Stimulated activated CD4-positive, alpha-beta T cell treated with anti-CD3 and anti-CD28 coated beads, Interleukin-2, amount 100 ng/mL, for 24 hours (primary cell): Measurements from ENCODE around the gene PIP5K1B.
A peak's percentile ranks its signal among the peaks of the same experiment; 100 is the strongest.

ENCODE experiments used
- DNase-seq, 2 donors: peaks; one replicate each; pipeline ENCODE4 v3.0.0-alpha.2; 2020

Gene PIP5K1B

DNA sequence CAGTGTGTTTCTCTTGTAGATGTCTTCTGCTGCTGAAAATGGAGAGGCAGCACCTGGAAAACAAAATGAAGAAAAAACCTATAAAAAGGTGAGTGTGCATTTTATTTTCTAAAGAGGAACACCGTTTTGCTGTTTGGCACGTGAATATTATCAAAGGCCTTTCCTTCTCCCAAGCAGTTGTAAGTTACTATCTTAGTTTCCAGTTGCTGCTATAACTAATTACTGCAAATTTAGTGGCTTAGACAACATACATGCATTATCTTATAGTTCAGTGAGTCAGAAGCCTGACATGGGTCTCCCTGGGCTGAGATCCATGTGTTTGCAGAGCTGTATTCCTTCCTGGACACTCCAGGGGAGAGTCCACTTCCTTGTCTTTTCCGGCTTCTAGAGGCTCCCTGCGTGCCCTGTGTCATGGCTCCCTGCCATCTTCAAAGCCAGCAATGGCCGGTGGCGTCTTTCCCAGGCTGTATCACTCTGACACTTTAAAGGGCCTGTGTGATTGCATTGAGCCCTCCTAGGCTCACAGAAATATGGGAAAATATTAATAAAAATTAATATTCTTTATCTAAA lies 117.6 kb downstream of the PIP5K1B start:
- no peak for DNase-seq

- no peak for DNase-seq
Observed at GRCh38 chr9:68825762-68826472, 120.9 kb downstream of the PIP5K1B start.

GRCh38 chr9:68827837-68828744 lies 123.1 kb downstream of the PIP5K1B start:
- DNase-seq, result no peak

DNA sequence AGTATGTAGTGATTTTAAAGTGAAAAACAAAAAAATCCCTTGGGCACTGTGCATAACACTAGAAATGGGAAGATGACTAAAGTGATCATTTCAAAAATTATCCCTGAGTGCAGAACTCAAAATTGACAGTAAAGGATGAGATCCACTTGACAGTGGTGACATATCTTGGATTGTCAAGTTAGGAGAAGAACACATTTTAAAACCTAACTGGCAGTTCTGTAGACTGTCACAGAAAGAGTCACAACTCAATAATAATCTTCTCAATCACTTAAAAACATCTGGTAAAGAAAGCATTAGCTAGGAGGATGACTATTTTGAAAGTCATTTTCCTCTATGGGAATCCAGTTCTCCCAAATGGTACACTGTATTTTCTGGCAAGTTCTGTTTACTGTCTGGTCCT lies 127.1 kb downstream of the PIP5K1B start:
- DNase-seq, result no peak

- DNase-seq, result no peak
Observed at GRCh38 chr9:68832861-68833518, 128.0 kb downstream of the PIP5K1B start.

- no peak for DNase-seq
Observed at GRCh38 chr9:68834931-68835520, 130.0 kb downstream of the PIP5K1B start.

GRCh38 chr9:68836788-68837187 lies 131.7 kb downstream of the PIP5K1B start:
- no peak for DNase-seq

DNA sequence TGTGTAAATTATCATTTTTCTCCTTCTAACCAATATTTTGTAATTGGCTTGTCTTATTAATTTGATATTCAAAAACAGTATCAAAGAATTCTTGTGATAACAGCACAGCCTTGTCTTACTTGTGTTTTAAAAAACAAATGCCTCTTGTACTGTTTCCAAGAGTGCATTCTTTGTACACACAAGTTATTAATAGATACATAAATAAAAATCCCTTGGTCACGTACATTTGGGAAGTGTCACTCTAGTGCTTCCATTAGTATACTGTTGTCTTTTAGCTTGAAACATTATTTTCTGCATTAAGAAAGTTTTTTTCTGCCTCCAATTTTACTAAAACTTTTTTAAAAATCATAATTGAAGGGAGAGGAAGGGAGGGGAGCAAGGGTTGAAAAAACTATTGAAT lies 133.2 kb downstream of the PIP5K1B start:
- DNase-seq, result no peak

DNA sequence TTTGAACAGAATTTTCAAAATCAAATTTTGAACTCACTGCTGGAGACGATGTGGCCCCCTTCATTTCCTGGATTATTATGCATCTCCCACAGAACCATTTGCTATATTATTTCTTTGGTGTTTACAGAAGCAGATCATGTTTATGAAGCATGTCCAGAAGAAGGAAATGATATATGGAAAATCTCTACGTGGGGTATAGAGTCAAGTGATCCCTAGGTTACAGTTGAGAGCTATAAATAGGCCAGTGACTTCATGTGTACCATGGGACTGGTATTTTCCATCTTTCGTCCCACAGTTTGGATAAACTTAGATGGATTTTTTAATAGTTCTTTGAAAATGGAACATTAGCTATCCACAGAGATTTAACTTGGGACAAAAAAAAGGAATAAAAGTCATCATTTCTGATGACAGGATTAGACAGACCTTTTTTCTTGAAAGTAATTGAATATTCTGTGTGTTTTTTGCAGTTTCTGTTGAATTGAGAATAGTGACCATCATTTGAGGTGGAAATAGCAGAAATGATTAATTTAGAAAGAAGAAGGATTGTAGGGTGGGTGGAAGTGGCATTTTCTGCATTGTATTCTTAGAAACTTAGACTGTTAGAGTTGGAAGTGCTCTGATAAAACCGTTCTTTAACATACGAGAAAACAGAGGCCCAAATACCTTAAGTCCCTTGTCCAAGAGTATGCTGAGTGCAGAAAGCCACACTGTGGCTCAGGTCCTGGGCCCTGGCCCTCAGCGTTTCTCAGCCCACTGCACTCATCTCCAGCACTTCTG lies 136.4 kb downstream of the PIP5K1B start:
- no peak for DNase-seq

- DNase-seq, result no peak
Observed at GRCh38 chr9:68842568-68842967, 137.5 kb downstream of the PIP5K1B start.

- DNase-seq, result no peak
Observed at GRCh38 chr9:68843239-68843638, 138.2 kb downstream of the PIP5K1B start.

GRCh38 chr9:68844157-68844556 lies 139.1 kb downstream of the PIP5K1B start:
- no peak for DNase-seq

DNA sequence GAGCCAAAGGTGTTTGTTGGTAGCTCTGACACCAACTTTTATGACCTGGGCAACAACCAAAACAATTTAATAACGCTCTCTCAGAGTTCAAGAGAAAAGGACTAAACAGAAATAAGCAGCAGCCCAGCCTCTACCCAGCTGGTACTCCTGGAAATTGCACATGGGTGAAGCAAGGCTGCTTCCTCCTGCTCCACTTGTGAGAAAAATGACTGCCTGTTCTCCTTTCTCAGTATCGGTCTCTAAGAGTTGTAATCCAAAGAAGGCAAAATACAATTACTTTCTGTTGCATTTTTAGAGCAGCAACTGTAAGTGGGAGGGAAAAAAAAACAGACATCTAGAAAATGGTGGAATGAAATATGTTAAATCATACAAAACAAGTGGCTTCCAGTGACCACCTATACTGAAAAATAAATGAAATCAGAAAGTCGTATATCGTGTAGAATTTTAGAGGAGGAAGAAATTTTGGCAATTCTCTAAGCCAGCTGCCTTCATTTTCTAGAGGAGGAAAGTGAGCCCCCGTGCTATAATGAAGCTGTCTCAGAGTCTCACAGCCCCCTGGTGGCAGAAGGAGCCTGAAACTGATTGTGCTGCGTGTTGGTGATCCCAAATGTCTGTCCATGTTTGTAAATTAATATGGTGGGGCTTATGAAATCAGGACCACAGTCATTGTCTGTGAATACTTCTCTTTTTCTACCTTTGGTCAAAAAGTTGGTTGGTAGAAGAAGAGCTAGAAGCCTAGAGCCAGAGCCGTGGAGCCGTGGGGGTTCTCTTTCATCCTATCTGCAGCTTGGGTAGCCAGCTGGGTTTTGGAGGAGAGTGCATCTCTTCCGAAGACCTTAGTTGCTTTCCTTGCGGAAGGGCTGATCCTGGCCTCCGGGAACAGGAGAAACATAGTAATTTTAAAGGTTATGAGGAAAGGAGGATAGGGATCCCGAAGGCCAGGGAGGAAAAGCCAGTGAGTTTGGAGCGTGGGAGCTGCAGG lies 139.9 kb downstream of the PIP5K1B start:
- DNase-seq, result peak in 1 of 2 donors; percentile 25

- no peak for DNase-seq
Observed at GRCh38 chr9:68847765-68848164, 142.7 kb downstream of the PIP5K1B start.

- DNase-seq, result no peak
Observed at GRCh38 chr9:68851657-68852056, 146.6 kb downstream of the PIP5K1B start.

DNA sequence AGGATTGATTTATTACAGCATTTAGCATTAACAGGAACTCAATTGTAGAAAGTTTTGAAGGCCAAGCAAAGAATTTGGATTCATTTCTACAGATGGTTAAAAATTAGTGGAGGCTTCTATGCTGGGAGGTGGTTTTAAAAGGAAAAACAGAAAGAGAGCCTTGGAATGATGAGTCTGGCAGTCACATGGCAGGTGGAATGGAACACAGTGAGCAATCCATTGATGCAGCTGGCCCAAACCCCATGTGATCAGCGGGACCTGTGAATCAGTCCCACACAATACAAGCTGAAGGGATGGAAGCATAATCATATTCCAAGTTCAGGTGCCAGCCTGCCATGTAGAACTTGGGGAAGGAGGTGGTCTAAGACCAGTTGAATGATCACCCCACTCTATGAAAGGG lies 147.9 kb downstream of the PIP5K1B start:
- no peak for DNase-seq

DNA sequence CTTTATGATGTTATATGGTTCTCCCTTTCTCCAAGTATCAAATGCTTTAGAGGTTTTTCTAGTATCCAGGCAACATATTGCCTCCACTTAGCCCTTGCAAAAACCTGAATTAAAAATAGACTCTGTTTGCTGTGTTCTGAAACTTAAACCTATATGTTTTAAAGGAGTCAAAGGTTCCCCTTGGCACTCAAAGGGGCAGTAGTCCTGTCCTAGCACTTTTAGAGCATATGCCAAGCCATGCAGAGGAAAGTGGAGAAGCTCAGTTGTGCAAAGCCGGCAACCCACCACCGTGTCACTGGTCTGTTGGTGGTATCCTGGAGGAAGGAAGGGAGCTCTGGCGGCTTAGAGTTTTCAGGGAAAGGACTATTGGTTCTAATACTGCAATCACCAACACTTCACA lies 154.3 kb downstream of the PIP5K1B start:
- no peak for DNase-seq

DNA sequence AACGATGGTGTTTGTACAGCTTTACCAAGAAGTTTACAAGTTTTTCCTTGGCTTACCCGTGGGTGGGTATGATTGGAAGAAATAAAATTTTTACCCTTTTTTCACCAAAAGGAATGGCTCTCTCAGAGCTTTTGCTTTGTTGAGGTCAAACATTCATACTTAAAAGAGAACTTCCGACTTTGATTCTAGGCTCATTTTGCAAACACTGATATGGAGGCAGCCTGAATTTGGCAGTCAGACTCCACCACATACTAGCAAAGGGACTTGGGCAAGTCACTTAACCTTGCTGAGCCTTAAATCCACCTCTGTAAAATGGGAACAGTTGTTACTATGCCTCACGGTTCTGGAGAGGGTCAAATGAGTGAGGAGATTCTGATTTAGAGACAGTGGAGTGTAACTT lies 155.4 kb downstream of the PIP5K1B start:
- DNase-seq, result no peak

DNA sequence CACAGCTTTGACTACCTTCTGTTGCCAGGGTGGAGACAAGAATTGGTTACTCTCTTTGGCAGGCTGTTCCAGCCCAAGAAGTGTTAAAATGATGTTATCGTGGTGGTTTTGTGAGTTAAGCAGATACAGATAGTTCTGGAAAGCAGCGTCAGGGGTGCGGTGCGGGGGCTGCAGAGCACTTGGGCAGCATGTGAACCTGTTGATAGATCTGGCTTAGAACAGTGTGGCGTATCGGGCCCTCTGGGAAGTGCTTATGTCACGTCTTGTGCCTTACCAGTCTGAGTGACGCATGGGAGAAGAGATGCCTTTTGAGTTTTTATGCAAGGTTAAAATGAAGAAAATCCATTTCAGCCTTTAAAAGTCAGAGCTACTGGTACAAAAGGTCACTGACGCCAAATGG lies 156.4 kb downstream of the PIP5K1B start:
- no peak for DNase-seq

- DNase-seq, result no peak
Observed at GRCh38 chr9:68867066-68867465, 162.0 kb downstream of the PIP5K1B start.

GRCh38 chr9:68869022-68869421 lies 164.0 kb downstream of the PIP5K1B start:
- no peak for DNase-seq
